Endothelial cell of umbilical vein (primary cell): ENCODE measurements around the gene HSH2D. TPM values are rescaled to one million over a fixed set of nuclear protein-coding genes. Genes with fewer than 3 reads are reported as not detected.

Source experiments
- BruUV-seq: library from RNA; stranded (reverse); fragments of 400-500 nt; replicated peaks from 2 replicates; lab custom pipeline; 2021; lab: Mats Ljungman, UMichigan
- CTCF ChIA-PET: fragments of 300-600, 350-600 bp; sonication (Branson Sonifier 250); formaldehyde crosslinking; loops from one replicate; lab custom pipeline; 2021; ENCODE audit warnings: antibody characterized with exemption, inconsistent platforms; lab: Charles Lee
- POLR2A ChIA-PET: fragments of 300-600, 350-600 bp; sonication (Branson Sonifier 250); formaldehyde crosslinking; loops from one replicate; lab custom pipeline; 2021; ENCODE audit warnings: antibody characterized with exemption, inconsistent platforms; lab: Charles Lee
- DNase-seq: peaks from one replicate; pipeline ENCODE4 v3.0.0-alpha.2; 2011; ENCODE audit warnings: low read depth, low spot score
- FAIRE-seq: peaks from 2 replicates; lab custom pipeline; 2011; peaks lifted over from hg19 to GRCh38; lab: Jason Lieb, UNC
- H2AFZ ChIP-seq: 2 replicates; pipeline ENCODE4 v1.6.0; 2012; ENCODE audit warnings: low read depth, low read length, control low read depth, inconsistent platforms
- H3K27ac ChIP-seq: 2 replicates; pipeline ENCODE4 v1.5.1; 2011; ENCODE audit warnings: low read depth, mild to moderate bottlenecking, control low read depth, low read length, moderate library complexity; ENCODE audit not compliant: insufficient read depth
- H3K27me3 ChIP-seq, 2 experiments: 2 replicates each; pipeline versions ENCODE4 v1.6.0 to v1.6.1; 2011; ENCODE audit warnings: low read length in 2 of 2, mixed read lengths in 1 of 2; ENCODE audit not compliant: control insufficient read depth in 2 of 2, insufficient read depth in 2 of 2
- H3K36me3 ChIP-seq, 2 experiments: 2 replicates in 1 of 2; 3 replicates in 1 of 2; pipeline ENCODE4 v1.5.1; 2011; ENCODE audit warnings: low read length in 2 of 2, mild to moderate bottlenecking in 1 of 2, moderate library complexity in 1 of 2; ENCODE audit not compliant: control insufficient read depth in 2 of 2, insufficient read depth in 2 of 2; ENCODE audit errors: extremely low read depth in 1 of 2
- H3K4me1 ChIP-seq: 3 replicates; pipeline ENCODE4 v1.5.1; 2011; ENCODE audit warnings: mild to moderate bottlenecking, low read length; ENCODE audit not compliant: control insufficient read depth, insufficient read depth; ENCODE audit errors: extremely low read depth
- H3K4me2 ChIP-seq: 2 replicates; pipeline ENCODE4 v1.6.1; 2011; ENCODE audit warnings: low read length, control low read depth, mixed read lengths; ENCODE audit not compliant: insufficient read depth
- H3K4me3 ChIP-seq, 3 experiments: fragments of 200-600 bp in 1 of 3; sonication (generic), shearing (Covaris generic) in 1 of 3; replicated peaks in 1 of 3; 2 replicates each; pipeline ENCODE4 v1.5.1; 2011 to 2016; ENCODE audit warnings: control low read depth in 3 of 3, low read length in 3 of 3, mild to moderate bottlenecking in 2 of 3, inconsistent platforms in 1 of 3, low read depth in 1 of 3, moderate library complexity in 1 of 3; ENCODE audit not compliant: insufficient read depth in 1 of 3
- H3K79me2 ChIP-seq: 2 replicates; pipeline ENCODE4 v1.6.0; 2012; ENCODE audit warnings: low read length, inconsistent platforms; ENCODE audit not compliant: control insufficient read depth, insufficient read depth
- H3K9ac ChIP-seq: replicated peaks from 2 replicates; pipeline ENCODE3; 2011; ENCODE audit warnings: low read length, control low read depth; ENCODE audit not compliant: insufficient read depth; ENCODE audit errors: extremely low read depth
- H3K9me1 ChIP-seq: replicated peaks from 3 replicates; pipeline ENCODE4 v1.6.0; 2011; ENCODE audit warnings: mild to moderate bottlenecking, low read length; ENCODE audit not compliant: control insufficient read depth, insufficient read depth; ENCODE audit errors: extremely low read depth
- H3K9me3 ChIP-seq: replicated peaks from 2 replicates; pipeline ENCODE4 v1.5.1; 2012; ENCODE audit warnings: low read length, inconsistent platforms; ENCODE audit not compliant: control insufficient read depth, insufficient read depth
- H4K20me1 ChIP-seq: replicated peaks from 2 replicates; pipeline ENCODE3; 2011; ENCODE audit warnings: mild to moderate bottlenecking, low read length; ENCODE audit not compliant: control insufficient read depth, insufficient read depth; ENCODE audit errors: extremely low read depth
- CTCF ChIP-seq, 2 donors: IDR thresholded peaks; 1 replicate in 1 of 2; 2 replicates in 1 of 2; pipeline ENCODE4 v1.5.1; 2011; ENCODE audit warnings: low read length in 2 of 2, mild to moderate bottlenecking in 2 of 2, moderate library complexity in 2 of 2, control low read depth in 1 of 2, inconsistent platforms in 1 of 2, low read depth in 1 of 2; ENCODE audit not compliant: insufficient read depth in 1 of 2; ENCODE audit errors: extremely low read depth in 1 of 2
- EZH2 ChIP-seq: IDR thresholded peaks from 2 replicates; pipeline ENCODE4 v1.6.1; 2012; ENCODE audit warnings: borderline replicate concordance, low read depth, mild to moderate bottlenecking, moderate library complexity, low read length, inconsistent platforms; ENCODE audit not compliant: severe bottlenecking
- FOS ChIP-seq: IDR thresholded peaks from 2 replicates; pipeline ENCODE4 v1.6.1; 2011; ENCODE audit warnings: mild to moderate bottlenecking, low read length, moderate library complexity, borderline replicate concordance; ENCODE audit not compliant: insufficient read depth
- GATA2 ChIP-seq: IDR thresholded peaks from 2 replicates; pipeline ENCODE4 v1.7.0; 2011; ENCODE audit warnings: low read depth, mild to moderate bottlenecking, moderate library complexity, mixed read lengths, low read length; ENCODE audit not compliant: insufficient read length, insufficient read depth
- JUN ChIP-seq: IDR thresholded peaks from 2 replicates; pipeline ENCODE4 v1.6.1; 2011; ENCODE audit warnings: borderline replicate concordance, low read depth; ENCODE audit not compliant: insufficient read length, insufficient read depth
- MYC ChIP-seq: IDR thresholded peaks from one replicate; pipeline ENCODE4 v1.6.1; 2011; ENCODE audit warnings: mild to moderate bottlenecking, low read depth, low read length
- POLR2A ChIP-seq: IDR thresholded peaks from 2 replicates; pipeline ENCODE4 v1.6.1; 2012; ENCODE audit warnings: low read depth, mild to moderate bottlenecking, control low read depth, low read length
- POLR2AphosphoS5 ChIP-seq: IDR thresholded peaks from 2 replicates; pipeline ENCODE4 v1.6.1; 2012; ENCODE audit warnings: low read depth, mild to moderate bottlenecking, control low read depth, low read length, moderate library complexity; ENCODE audit not compliant: insufficient read depth
- dilution Hi-C: fragments of 300-500 bp; cut with MboI; formaldehyde crosslinking; loops from one replicate; pipeline ENCODE4 v1.15.0; 2019; ENCODE audit warnings: low sequenced_read_pairs; ENCODE audit not compliant: extremely low pct_ligation_motif_present
- intact Hi-C: fragments of 100-400 bp; cut with micrococcal nuclease; formaldehyde crosslinking; loops from one replicate; pipeline ENCODE4 v1.10.0; 2022
- polyA plus RNA-seq, 4 experiments: library from polyadenylated mRNA; depleted of rRNA in 3 of 4; stranded (reverse) in 3 of 4; unstranded in 1 of 4; fragments of >200 nt; gene quantifications; 2 replicates each; pipeline versions ENCODE4 v1.2.1 to v1.2.3, GENCODE V29; 2011 to 2012; ENCODE audit warnings: missing spikeins in 1 of 4
- total RNA-seq: library from RNA; stranded (reverse); gene quantifications from 2 replicates; pipeline ENCODE4 v1.2.3, GENCODE V29; 2021
- TF ChIP-seq, protein P1 (sequence below): IDR thresholded peaks from 2 replicates; pipeline ENCODE4 v1.6.1; 2011; ENCODE audit not compliant: insufficient read depth, insufficient read length

Gene HSH2D
- total and polyA plus RNA-seq, 2 donors (not counting 3 experiments of a cell fraction or from before 2014, with no cell fraction given) = not detected

- intact Hi-C loops (no loop called here), dilution Hi-C loops (no loop called here)
- FAIRE-seq = no peak
- no peak overlapping the region for H3K4me2 ChIP-seq
- H3K4me1 ChIP-seq = peaks cover 11% of the 10 kb centered on the region
- no peaks in the 10 kb centered on the region for H3K79me2 ChIP-seq
- H3K9ac ChIP-seq = no peak overlapping the region
- CTCF ChIA-PET = interaction anchor here (0.6 kb wide), 1 partner anchor 10 kb away, joined by 3 read pairs; no protein-coding TSS in a partner anchor
- POLR2A ChIA-PET = no interaction called here
- H3K9me1 ChIP-seq = no peaks in the 10 kb centered on the region
- no peaks in the 10 kb centered on the region for H3K36me3 ChIP-seq
- no peak overlapping the region for H3K27ac ChIP-seq
- H2AFZ ChIP-seq = no peak overlapping the region
- DNase-seq = no peak
- TF ChIP-seq POLR2AphosphoS5 (no peak), POLR2A (no peak), MYC (no peak), JUN (no peak), GATA2 (no peak), EZH2 (no peak), CTCF (IDR thresholded peaks at IDR 0.05; ENCODE audit: extremely low read depth in 1 of 2, insufficient read depth in 1 of 2, low read depth in 1 of 2, low read length in 2 of 2) (no peak), FOS (no peak)
- TF ChIP-seq, protein P1, sequence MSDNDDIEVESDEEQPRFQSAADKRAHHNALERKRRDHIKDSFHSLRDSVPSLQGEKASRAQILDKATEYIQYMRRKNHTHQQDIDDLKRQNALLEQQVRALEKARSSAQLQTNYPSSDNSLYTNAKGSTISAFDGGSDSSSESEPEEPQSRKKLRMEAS = no peak
- no peaks in the 10 kb centered on the region for H3K27me3 ChIP-seq
- H3K4me3 ChIP-seq = no peak overlapping the region
- no peaks in the 10 kb centered on the region for H3K9me3 ChIP-seq
- no TSS peak for BruUV-seq
- no peaks in the 10 kb centered on the region for H4K20me1 ChIP-seq
These were observed 16.2 kb downstream of the HSH2D start for GRCh38 chr19:16159655-16160054.
